Endothelial cell of umbilical vein (primary cell): ENCODE results near the gene CEP120. TPM values are rescaled to one million over a fixed set of nuclear protein-coding genes. Genes with fewer than 3 reads are reported as not detected.
A peak's percentile ranks its signal among the peaks of the same experiment; 100 is the strongest.

Source experiments
- BruUV-seq: library from RNA; stranded (reverse); fragments of 400-500 nt; replicated peaks from 2 replicates; lab custom pipeline; 2021; lab: Mats Ljungman, UMichigan
- CTCF ChIA-PET: fragments of 300-600, 350-600 bp; sonication (Branson Sonifier 250); formaldehyde crosslinking; loops from one replicate; lab custom pipeline; 2021; ENCODE audit warnings: antibody characterized with exemption, inconsistent platforms; lab: Charles Lee
- POLR2A ChIA-PET: fragments of 300-600, 350-600 bp; sonication (Branson Sonifier 250); formaldehyde crosslinking; loops from one replicate; lab custom pipeline; 2021; ENCODE audit warnings: antibody characterized with exemption, inconsistent platforms; lab: Charles Lee
- DNase-seq: peaks from one replicate; pipeline ENCODE4 v3.0.0-alpha.2; 2011; ENCODE audit warnings: low read depth, low spot score
- FAIRE-seq: peaks from 2 replicates; lab custom pipeline; 2011; peaks lifted over from hg19 to GRCh38; lab: Jason Lieb, UNC
- H2AFZ ChIP-seq: 2 replicates; pipeline ENCODE4 v1.6.0; 2012; ENCODE audit warnings: low read depth, low read length, control low read depth, inconsistent platforms
- H3K27ac ChIP-seq: 2 replicates; pipeline ENCODE4 v1.5.1; 2011; ENCODE audit warnings: low read depth, mild to moderate bottlenecking, control low read depth, low read length, moderate library complexity; ENCODE audit not compliant: insufficient read depth
- H3K27me3 ChIP-seq, 2 experiments: 2 replicates each; pipeline versions ENCODE4 v1.6.0 to v1.6.1; 2011; ENCODE audit warnings: low read length in 2 of 2, mixed read lengths in 1 of 2; ENCODE audit not compliant: control insufficient read depth in 2 of 2, insufficient read depth in 2 of 2
- H3K36me3 ChIP-seq, 2 experiments: 2 replicates in 1 of 2; 3 replicates in 1 of 2; pipeline ENCODE4 v1.5.1; 2011; ENCODE audit warnings: low read length in 2 of 2, mild to moderate bottlenecking in 1 of 2, moderate library complexity in 1 of 2; ENCODE audit not compliant: control insufficient read depth in 2 of 2, insufficient read depth in 2 of 2; ENCODE audit errors: extremely low read depth in 1 of 2
- H3K4me1 ChIP-seq: 3 replicates; pipeline ENCODE4 v1.5.1; 2011; ENCODE audit warnings: mild to moderate bottlenecking, low read length; ENCODE audit not compliant: control insufficient read depth, insufficient read depth; ENCODE audit errors: extremely low read depth
- H3K4me2 ChIP-seq: 2 replicates; pipeline ENCODE4 v1.6.1; 2011; ENCODE audit warnings: low read length, control low read depth, mixed read lengths; ENCODE audit not compliant: insufficient read depth
- H3K4me3 ChIP-seq, 3 experiments: fragments of 200-600 bp in 1 of 3; sonication (generic), shearing (Covaris generic) in 1 of 3; replicated peaks in 1 of 3; 2 replicates each; pipeline ENCODE4 v1.5.1; 2011 to 2016; ENCODE audit warnings: control low read depth in 3 of 3, low read length in 3 of 3, mild to moderate bottlenecking in 2 of 3, inconsistent platforms in 1 of 3, low read depth in 1 of 3, moderate library complexity in 1 of 3; ENCODE audit not compliant: insufficient read depth in 1 of 3
- H3K79me2 ChIP-seq: 2 replicates; pipeline ENCODE4 v1.6.0; 2012; ENCODE audit warnings: low read length, inconsistent platforms; ENCODE audit not compliant: control insufficient read depth, insufficient read depth
- H3K9ac ChIP-seq: replicated peaks from 2 replicates; pipeline ENCODE3; 2011; ENCODE audit warnings: low read length, control low read depth; ENCODE audit not compliant: insufficient read depth; ENCODE audit errors: extremely low read depth
- H3K9me1 ChIP-seq: replicated peaks from 3 replicates; pipeline ENCODE4 v1.6.0; 2011; ENCODE audit warnings: mild to moderate bottlenecking, low read length; ENCODE audit not compliant: control insufficient read depth, insufficient read depth; ENCODE audit errors: extremely low read depth
- H3K9me3 ChIP-seq: replicated peaks from 2 replicates; pipeline ENCODE4 v1.5.1; 2012; ENCODE audit warnings: low read length, inconsistent platforms; ENCODE audit not compliant: control insufficient read depth, insufficient read depth
- H4K20me1 ChIP-seq: replicated peaks from 2 replicates; pipeline ENCODE3; 2011; ENCODE audit warnings: mild to moderate bottlenecking, low read length; ENCODE audit not compliant: control insufficient read depth, insufficient read depth; ENCODE audit errors: extremely low read depth
- CTCF ChIP-seq, 2 donors: IDR thresholded peaks; 1 replicate in 1 of 2; 2 replicates in 1 of 2; pipeline ENCODE4 v1.5.1; 2011; ENCODE audit warnings: low read length in 2 of 2, mild to moderate bottlenecking in 2 of 2, moderate library complexity in 2 of 2, control low read depth in 1 of 2, inconsistent platforms in 1 of 2, low read depth in 1 of 2; ENCODE audit not compliant: insufficient read depth in 1 of 2; ENCODE audit errors: extremely low read depth in 1 of 2
- EZH2 ChIP-seq: IDR thresholded peaks from 2 replicates; pipeline ENCODE4 v1.6.1; 2012; ENCODE audit warnings: borderline replicate concordance, low read depth, mild to moderate bottlenecking, moderate library complexity, low read length, inconsistent platforms; ENCODE audit not compliant: severe bottlenecking
- FOS ChIP-seq: IDR thresholded peaks from 2 replicates; pipeline ENCODE4 v1.6.1; 2011; ENCODE audit warnings: mild to moderate bottlenecking, low read length, moderate library complexity, borderline replicate concordance; ENCODE audit not compliant: insufficient read depth
- GATA2 ChIP-seq: IDR thresholded peaks from 2 replicates; pipeline ENCODE4 v1.7.0; 2011; ENCODE audit warnings: low read depth, mild to moderate bottlenecking, moderate library complexity, mixed read lengths, low read length; ENCODE audit not compliant: insufficient read length, insufficient read depth
- JUN ChIP-seq: IDR thresholded peaks from 2 replicates; pipeline ENCODE4 v1.6.1; 2011; ENCODE audit warnings: borderline replicate concordance, low read depth; ENCODE audit not compliant: insufficient read length, insufficient read depth
- MYC ChIP-seq: IDR thresholded peaks from one replicate; pipeline ENCODE4 v1.6.1; 2011; ENCODE audit warnings: mild to moderate bottlenecking, low read depth, low read length
- POLR2A ChIP-seq: IDR thresholded peaks from 2 replicates; pipeline ENCODE4 v1.6.1; 2012; ENCODE audit warnings: low read depth, mild to moderate bottlenecking, control low read depth, low read length
- POLR2AphosphoS5 ChIP-seq: IDR thresholded peaks from 2 replicates; pipeline ENCODE4 v1.6.1; 2012; ENCODE audit warnings: low read depth, mild to moderate bottlenecking, control low read depth, low read length, moderate library complexity; ENCODE audit not compliant: insufficient read depth
- dilution Hi-C: fragments of 300-500 bp; cut with MboI; formaldehyde crosslinking; loops from one replicate; pipeline ENCODE4 v1.15.0; 2019; ENCODE audit warnings: low sequenced_read_pairs; ENCODE audit not compliant: extremely low pct_ligation_motif_present
- intact Hi-C: fragments of 100-400 bp; cut with micrococcal nuclease; formaldehyde crosslinking; loops from one replicate; pipeline ENCODE4 v1.10.0; 2022
- polyA plus RNA-seq, 4 experiments: library from polyadenylated mRNA; depleted of rRNA in 3 of 4; stranded (reverse) in 3 of 4; unstranded in 1 of 4; fragments of >200 nt; gene quantifications; 2 replicates each; pipeline versions ENCODE4 v1.2.1 to v1.2.3, GENCODE V29; 2011 to 2012; ENCODE audit warnings: missing spikeins in 1 of 4
- total RNA-seq: library from RNA; stranded (reverse); gene quantifications from 2 replicates; pipeline ENCODE4 v1.2.3, GENCODE V29; 2021
- TF ChIP-seq, protein P1 (sequence below): IDR thresholded peaks from 2 replicates; pipeline ENCODE4 v1.6.1; 2011; ENCODE audit not compliant: insufficient read depth, insufficient read length

The CEP120 gene
- total and polyA plus RNA-seq, 2 donors (not counting 3 experiments of a cell fraction or from before 2014, with no cell fraction given) = 6.6 to 18.8 TPM

DNA sequence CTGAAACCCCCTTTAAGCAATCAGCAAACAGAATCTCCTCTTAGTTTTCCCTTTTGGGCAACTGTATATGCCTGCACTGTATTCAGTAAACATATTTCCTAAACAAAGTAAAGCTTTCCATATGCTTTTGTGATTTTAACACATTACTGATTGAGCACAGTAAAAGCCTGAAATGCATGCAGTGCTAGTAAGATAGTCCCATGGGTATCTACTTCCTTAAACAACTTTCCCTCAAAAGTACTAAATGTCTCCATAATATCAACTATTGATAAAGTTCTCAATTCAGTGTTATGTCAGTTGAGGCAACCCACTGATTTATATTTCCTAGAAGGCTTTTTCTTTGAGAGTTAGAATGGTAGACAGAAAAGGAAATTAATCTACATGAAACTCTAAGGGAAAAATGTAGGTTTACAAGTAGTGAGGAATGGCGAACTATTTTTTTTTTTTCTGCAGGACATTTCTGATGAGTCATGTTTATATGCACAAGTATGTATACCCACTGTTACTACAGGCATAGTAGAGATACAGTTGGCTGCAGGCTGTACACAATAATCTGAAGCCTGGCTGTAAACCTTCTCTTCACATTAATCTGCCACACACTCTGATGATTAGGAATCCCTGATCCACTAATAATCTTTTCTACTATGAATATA lies 31.2 kb upstream of the CEP120 start:
- Histone ChIP-seq H3K4me1 (no peaks in the 10 kb centered on the region), H3K27me3 (no peaks in the 10 kb centered on the region), H3K36me3 (no peaks in the 10 kb centered on the region), H2AFZ (no peak overlapping the region), H3K79me2 (no peaks in the 10 kb centered on the region), H3K27ac (no peak overlapping the region), H3K4me3 (no peak overlapping the region), H3K4me2 (no peak overlapping the region), H3K9me1 (no peaks in the 10 kb centered on the region), H4K20me1 (no peaks in the 10 kb centered on the region), H3K9ac (no peak overlapping the region), H3K9me3 (no peaks in the 10 kb centered on the region)
- POLR2A ChIA-PET = no interaction called here
- dilution Hi-C loops = no loop called here
- TF ChIP-seq MYC (no peak), EZH2 (no peak), JUN (no peak), POLR2A (no peak), GATA2 (no peak), FOS (no peak), CTCF (IDR thresholded peaks at IDR 0.05; ENCODE audit: extremely low read depth in 1 of 2, insufficient read depth in 1 of 2, low read depth in 1 of 2, low read length in 2 of 2) (no peak), POLR2AphosphoS5 (no peak)
- TF ChIP-seq, protein P1, sequence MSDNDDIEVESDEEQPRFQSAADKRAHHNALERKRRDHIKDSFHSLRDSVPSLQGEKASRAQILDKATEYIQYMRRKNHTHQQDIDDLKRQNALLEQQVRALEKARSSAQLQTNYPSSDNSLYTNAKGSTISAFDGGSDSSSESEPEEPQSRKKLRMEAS = no peak
- intact Hi-C loops = no loop called here
- BruUV-seq = no TSS peak
- FAIRE-seq = no peak
- CTCF ChIA-PET = interaction anchor here (0.8 to 1.0 kb wide), 2 partner anchors 31 to 127 kb away, joined by 3 read pairs; partner anchors contain the start of gene CEP120
- DNase-seq = peak; percentile 21
